Stimulated activated CD4-positive, alpha-beta T cell treated with anti-CD3 and anti-CD28 coated beads, Interleukin-2, amount 100 ng/mL, for 24 hours (primary cell): ENCODE results near the gene FGF5.
"Not testable (repeated sequence)": the region's sequence is repeated elsewhere in the genome, so short reads cannot be mapped to it uniquely, and the experiment has no call there.

Experiments used
- DNase-seq, 2 donors: peaks; one replicate each; pipeline ENCODE4 v3.0.0-alpha.2; 2020

The FGF5 gene

GRCh38 chr4:80254114-80254513 lies 12.3 kb upstream of the FGF5 start:
- DNase-seq: no peak

GRCh38 chr4:80255329-80256095 lies 11.0 kb upstream of the FGF5 start:
- no peak for DNase-seq

GRCh38 chr4:80257851-80258250 lies 8.6 kb upstream of the FGF5 start:
- no peak for DNase-seq

- no peak for DNase-seq
Observed at GRCh38 chr4:80259012-80259411, 7.5 kb upstream of the FGF5 start.

- no peak for DNase-seq
Observed at GRCh38 chr4:80259817-80260216, 6.6 kb upstream of the FGF5 start.

- DNase-seq: no peak
Observed at GRCh38 chr4:80261989-80262600, 4.4 kb upstream of the FGF5 start.

- no peak for DNase-seq
Observed at GRCh38 chr4:80263541-80264351, 2.7 kb upstream of the FGF5 start.

GRCh38 chr4:80264352-80264647 lies 2.2 kb upstream of the FGF5 start:
- DNase-seq: no peak

- no peak for DNase-seq
Observed at GRCh38 chr4:80264825-80265224, 1.6 kb upstream of the FGF5 start.

GRCh38 chr4:80265571-80266252 lies 752 bp upstream of the FGF5 start:
- peak in 1 of 2 donors; percentile 5 for DNase-seq

GRCh38 chr4:80266902-80267380 lies 477 bp downstream of the FGF5 start:
- peak in 1 of 2 donors; percentile 12 for DNase-seq

- DNase-seq: peak in 1 of 2 donors; percentile 13
Observed at GRCh38 chr4:80268081-80268823, 1.8 kb downstream of the FGF5 start.

- no peak for DNase-seq
Observed at GRCh38 chr4:80268936-80269335, 2.5 kb downstream of the FGF5 start.

- DNase-seq: no peak
Observed at GRCh38 chr4:80270321-80270720, 3.9 kb downstream of the FGF5 start.

GRCh38 chr4:80270868-80271267 lies 4.4 kb downstream of the FGF5 start:
- no peak for DNase-seq

- no peak for DNase-seq
Observed at GRCh38 chr4:80271801-80272200, 5.3 kb downstream of the FGF5 start.

GRCh38 chr4:80276931-80277330 lies 10.5 kb downstream of the FGF5 start:
- DNase-seq: no peak

- DNase-seq: no peak
Observed at GRCh38 chr4:80279751-80280150, 13.3 kb downstream of the FGF5 start.

GRCh38 chr4:80286451-80286850 lies 20.0 kb downstream of the FGF5 start:
- DNase-seq: no peak

GRCh38 chr4:80290665-80291064 lies 24.2 kb downstream of the FGF5 start:
- not testable (repeated sequence) for DNase-seq

GRCh38 chr4:80294206-80294605 lies 27.7 kb downstream of the FGF5 start:
- no peak for DNase-seq

- no peak for DNase-seq
Observed at GRCh38 chr4:80295336-80295735, 28.9 kb downstream of the FGF5 start.

GRCh38 chr4:80295826-80296225 lies 29.4 kb downstream of the FGF5 start:
- DNase-seq: no peak
